MCF 10A (cell line): Measurements from ENCODE around the gene TRAF3IP3. TPM values are rescaled to one million over a fixed set of nuclear protein-coding genes. Genes with fewer than 3 reads are reported as not detected.

ENCODE experiments used
- BruUV-seq: library from RNA; stranded (reverse); fragments of 400-500 nt; replicated peaks from 2 replicates; lab custom pipeline; 2021; lab: Mats Ljungman, UMichigan
- CTCF ChIA-PET: fragments of 300-600 bp; sonication (Branson Sonifier 250); formaldehyde crosslinking; extraction: SDS; loops from one replicate; lab custom pipeline; 2021; ENCODE audit warnings: antibody characterized with exemption, inconsistent platforms; lab: Yijun Ruan, JAX
- POLR2A ChIA-PET: fragments of 300-600, 350-650 bp; sonication (Branson Sonifier 250); formaldehyde crosslinking; extraction: SDS; loops from one replicate; lab custom pipeline; 2020; ENCODE audit warnings: antibody characterized with exemption, inconsistent platforms; lab: Yijun Ruan, JAX
- DNase-seq: peaks from one replicate; pipeline ENCODE4 v3.0.0-alpha.2; 2018; ENCODE audit not compliant: unreplicated experiment
- H3K27ac Mint-ChIP-seq: one replicate; pipeline ENCODE4 v1.8.0; 2022; ENCODE audit warnings: mild to moderate bottlenecking, low read depth, mixed read lengths; ENCODE audit not compliant: unreplicated experiment
- H3K27me3 Mint-ChIP-seq: one replicate; pipeline ENCODE4 v1.8.0; 2022; ENCODE audit warnings: mixed read lengths; ENCODE audit not compliant: insufficient read depth, unreplicated experiment
- H3K36me3 Mint-ChIP-seq: one replicate; pipeline ENCODE4 v1.8.0; 2022; ENCODE audit warnings: mild to moderate bottlenecking, moderate library complexity, mixed read lengths; ENCODE audit not compliant: insufficient read depth, unreplicated experiment
- H3K4me1 Mint-ChIP-seq: one replicate; pipeline ENCODE4 v1.8.0; 2022; ENCODE audit warnings: mixed read lengths; ENCODE audit not compliant: insufficient read depth, unreplicated experiment
- H3K4me3 Mint-ChIP-seq: one replicate; pipeline ENCODE4 v1.8.0; 2022; ENCODE audit warnings: mild to moderate bottlenecking, moderate library complexity, mixed read lengths; ENCODE audit not compliant: unreplicated experiment
- H3K9me3 Mint-ChIP-seq: one replicate; pipeline ENCODE4 v1.8.0; 2022; ENCODE audit warnings: mixed read lengths; ENCODE audit not compliant: unreplicated experiment
- CTCF ChIP-seq: fragments of 200-600 bp; IDR thresholded peaks from one replicate; pipeline ENCODE4 v1.8.0; 2022; ENCODE audit warnings: antibody characterized with exemption, mild to moderate bottlenecking; ENCODE audit not compliant: unreplicated experiment
- intact Hi-C: fragments of 100-400 bp; cut with micrococcal nuclease; formaldehyde crosslinking; loops from 2 replicates; pipeline ENCODE4 v1.14.1; 2022
- total RNA-seq: library from RNA; stranded (reverse); gene quantifications from 2 replicates; pipeline ENCODE4 v1.2.3, GENCODE V29; 2022

TRAF3IP3 gene
- total RNA-seq, 1 experiment from 2014 or later: not detected

GRCh38 chr1:209809611-209810010 lies 53.8 kb downstream of the TRAF3IP3 start:
- intact Hi-C loops: no loop called here
- TF ChIP-seq CTCF: no peak
- H3K4me3 Mint-ChIP-seq: peak overlapping the region; percentile 22
- ChIA-PET POLR2A (interaction anchor here (1.0 to 16.5 kb wide), 9 partner anchors 10 to 280 kb away, joined by 3 to 1382 read pairs (median 53); partner anchors contain the start of genes C1orf74, LAMB3 and UTP25), CTCF (interaction anchor here (0.6 to 28.3 kb wide), 8 partner anchors 9 to 1548 kb away, joined by 3 to 1144 read pairs (median 5); partner anchors contain the start of gene UTP25)
- H3K9me3 Mint-ChIP-seq: no peaks in the 10 kb centered on the region
- BruUV-seq: no TSS peak
- peak overlapping the region; percentile 71 for H3K27ac Mint-ChIP-seq
- peak; percentile 97 for DNase-seq
- no peaks in the 10 kb centered on the region for H3K36me3 Mint-ChIP-seq
- peaks cover 49% of the 10 kb centered on the region for H3K4me1 Mint-ChIP-seq
- H3K27me3 Mint-ChIP-seq: no peaks in the 10 kb centered on the region

- CTCF ChIA-PET: interaction anchor here (1.0 to 28.3 kb wide), 6 partner anchors 10 to 63 kb away, joined by 3 to 1144 read pairs (median 4); partner anchors contain the start of gene UTP25
Observed at GRCh38 chr1:209810783-209811182, 54.9 kb downstream of the TRAF3IP3 start.

GRCh38 chr1:209813902-209814301 lies 58.0 kb downstream of the TRAF3IP3 start:
- no peak for TF ChIP-seq CTCF
- BruUV-seq: no TSS peak
- no peaks in the 10 kb centered on the region for H3K9me3 Mint-ChIP-seq
- H3K27ac Mint-ChIP-seq: peak overlapping the region; percentile 64
- POLR2A ChIA-PET: interaction anchor here (0.6 to 21.0 kb wide), 10 partner anchors 2 to 1444 kb away, joined by 3 to 1382 read pairs (median 48); partner anchors contain the start of genes C1orf74, IRF6 and UTP25
- intact Hi-C loops: no loop called here
- peaks cover 41% of the 10 kb centered on the region for H3K4me1 Mint-ChIP-seq
- peaks cover 10% of the 10 kb centered on the region for H3K36me3 Mint-ChIP-seq
- CTCF ChIA-PET: interaction anchor here (2.2 to 30.3 kb wide), 4 partner anchors 4 to 36 kb away, joined by 7 to 1144 read pairs (median 592); partner anchors contain the start of genes IRF6 and UTP25
- H3K4me3 Mint-ChIP-seq: no peak overlapping the region
- no peaks in the 10 kb centered on the region for H3K27me3 Mint-ChIP-seq
- DNase-seq: no peak

More at GRCh38 chr1:209810783-209811182, 54.9 kb downstream of the TRAF3IP3 start:
- TF ChIP-seq CTCF: no peak
- no peaks in the 10 kb centered on the region for H3K36me3 Mint-ChIP-seq
- no peak for DNase-seq
- H3K27ac Mint-ChIP-seq: no peak overlapping the region
- no peak overlapping the region for H3K4me3 Mint-ChIP-seq
- no TSS peak for BruUV-seq
- peaks cover 54% of the 10 kb centered on the region for H3K4me1 Mint-ChIP-seq
- intact Hi-C loops: no loop called here
- H3K9me3 Mint-ChIP-seq: no peaks in the 10 kb centered on the region
- no peaks in the 10 kb centered on the region for H3K27me3 Mint-ChIP-seq
- POLR2A ChIA-PET: interaction anchor here (0.7 to 16.5 kb wide), 9 partner anchors 12 to 1963 kb away, joined by 3 to 1382 read pairs (median 4); partner anchors contain the start of genes C1orf74, LAMB3 and UTP25

- POLR2A ChIA-PET: interaction anchor here (0.6 to 21.0 kb wide), 39 partner anchors 3 to 1992 kb away, joined by 3 to 1382 read pairs (median 4); partner anchors contain the start of genes C1orf74, IRF6, LAMB3 and SLC30A1
- no peak for TF ChIP-seq CTCF
- Mint-ChIP-seq H3K9me3 (no peaks in the 10 kb centered on the region), H3K36me3 (peaks cover 10% of the 10 kb centered on the region), H3K27ac (peak overlapping the region; percentile 91), H3K4me1 (peaks cover 29% of the 10 kb centered on the region), H3K4me3 (peak overlapping the region; percentile 44), H3K27me3 (no peaks in the 10 kb centered on the region)
- BruUV-seq: TSS peak; percentile 82
- DNase-seq: no peak
- CTCF ChIA-PET: interaction anchor here (0.5 to 30.3 kb wide), 21 partner anchors 3 to 510 kb away, joined by 3 to 1144 read pairs (median 5); partner anchors contain the start of genes C1orf74, IRF6 and UTP25
- intact Hi-C loops: no loop called here
Observed at GRCh38 chr1:209815490-209815889, 59.6 kb downstream of the TRAF3IP3 start.
